ENCODE measurements around the gene BCAS3. TPM values are rescaled to one million over a fixed set of nuclear protein-coding genes. Genes with fewer than 3 reads are reported as not detected.

BCAS3 gene
- total RNA-seq, 1 donor from 2014 or later: 14.5 TPM

DNA sequence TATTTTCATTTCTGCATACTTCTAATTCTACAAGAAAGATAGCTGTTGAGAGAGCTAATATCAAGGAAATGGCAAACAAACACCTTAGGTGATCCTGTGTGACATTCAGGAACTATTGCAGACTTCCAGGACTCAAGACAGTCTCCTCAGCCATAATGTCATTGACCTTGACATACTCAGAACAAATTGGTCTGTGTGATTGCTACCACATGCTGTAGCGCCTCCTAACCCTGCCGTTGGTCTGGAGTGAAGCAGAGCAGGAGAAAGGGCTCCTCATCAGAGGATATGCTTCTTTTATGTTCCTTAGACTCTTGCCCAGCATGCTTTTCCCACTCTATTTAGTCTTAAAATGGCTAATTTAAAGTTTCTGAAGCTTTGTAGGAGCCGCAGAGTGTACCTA is 527.8 kb downstream of the BCAS3 start:
- H3K4me3 ChIP-seq (ENCODE audit: insufficient read depth, low read depth, low read length): no peak overlapping the region
- Mint-ChIP-seq H3K36me3 (ENCODE audit: low read depth, unreplicated experiment) (no peaks in the 10 kb centered on the region), H3K4me3 (ENCODE audit: unreplicated experiment) (no peak overlapping the region), H3K27ac (ENCODE audit: unreplicated experiment) (no peak overlapping the region), H3K4me1 (ENCODE audit: low read depth, unreplicated experiment) (peaks cover 26% of the 10 kb centered on the region), H3K27me3 (ENCODE audit: low read depth, unreplicated experiment) (no peaks in the 10 kb centered on the region), H3K9me3 (ENCODE audit: unreplicated experiment) (no peaks in the 10 kb centered on the region)
- H3K27me3 ChIP-seq (ENCODE audit: insufficient read depth, low read length): peaks cover 3% of the 10 kb centered on the region
- no peak for DNase-seq (ENCODE audit: low read depth)
- no peak overlapping the region for H2AFZ ChIP-seq (ENCODE audit: low read depth, low read length)
- no peak overlapping the region for H3K27ac ChIP-seq (ENCODE audit: low read depth, low read length)
- no peaks in the 10 kb centered on the region for H3K9me3 ChIP-seq (ENCODE audit: insufficient read depth, low read depth, low read length)
- FAIRE-seq: no peak
- TF ChIP-seq CTCF (IDR thresholded peaks at IDR 0.05; ENCODE audit: insufficient read depth, low read depth, low read length) (no peak), EZH2 (IDR thresholded peaks at IDR 0.05; ENCODE audit: insufficient read depth, low read length) (no peak)
- peaks cover 8% of the 10 kb centered on the region for H3K4me1 ChIP-seq (ENCODE audit: insufficient read depth, low read length)
- no peak overlapping the region for H3K9ac ChIP-seq (ENCODE audit: low read length)
- H3K79me2 ChIP-seq (ENCODE audit: insufficient read depth, low read length): no peaks in the 10 kb centered on the region
- no peaks in the 10 kb centered on the region for H3K36me3 ChIP-seq (ENCODE audit: insufficient read depth, low read length)
- no peaks in the 10 kb centered on the region for H4K20me1 ChIP-seq (ENCODE audit: insufficient read depth, low read length)
- no peak overlapping the region for H3K4me2 ChIP-seq (ENCODE audit: low read length)

- FAIRE-seq (peak; percentile 43), DNase-seq (ENCODE audit: low read depth) (peak; percentile 63)
- Histone ChIP-seq H3K36me3 (ENCODE audit: insufficient read depth, low read length) (no peaks in the 10 kb centered on the region), H3K27ac (ENCODE audit: low read depth, low read length) (no peak overlapping the region), H3K9me3 (ENCODE audit: insufficient read depth, low read depth, low read length) (no peaks in the 10 kb centered on the region), H3K4me3 (ENCODE audit: insufficient read depth, low read depth, low read length) (no peak overlapping the region), H3K4me2 (ENCODE audit: low read length) (no peak overlapping the region), H3K79me2 (ENCODE audit: insufficient read depth, low read length) (no peaks in the 10 kb centered on the region), H3K9ac (ENCODE audit: low read length) (no peak overlapping the region), H4K20me1 (ENCODE audit: insufficient read depth, low read length) (no peaks in the 10 kb centered on the region), H3K4me1 (ENCODE audit: insufficient read depth, low read length) (peaks cover 2% of the 10 kb centered on the region), H3K27me3 (ENCODE audit: insufficient read depth, low read length) (peaks cover 3% of the 10 kb centered on the region), H2AFZ (ENCODE audit: low read depth, low read length) (no peak overlapping the region)
- no peak overlapping the region for H3K27ac Mint-ChIP-seq (ENCODE audit: unreplicated experiment)
- TF ChIP-seq CTCF (IDR thresholded peaks at IDR 0.05; ENCODE audit: insufficient read depth, low read depth, low read length) (no peak), EZH2 (IDR thresholded peaks at IDR 0.05; ENCODE audit: insufficient read depth, low read length) (no peak)
- no peak overlapping the region for H3K4me3 Mint-ChIP-seq (ENCODE audit: unreplicated experiment)
- no peaks in the 10 kb centered on the region for H3K9me3 Mint-ChIP-seq (ENCODE audit: unreplicated experiment)
- peaks cover 23% of the 10 kb centered on the region for H3K4me1 Mint-ChIP-seq (ENCODE audit: low read depth, unreplicated experiment)
- H3K36me3 Mint-ChIP-seq (ENCODE audit: low read depth, unreplicated experiment): no peaks in the 10 kb centered on the region
- no peaks in the 10 kb centered on the region for H3K27me3 Mint-ChIP-seq (ENCODE audit: low read depth, unreplicated experiment)
Observed at GRCh38 chr17:61205931-61206330, 528.3 kb downstream of the BCAS3 start.

DNA sequence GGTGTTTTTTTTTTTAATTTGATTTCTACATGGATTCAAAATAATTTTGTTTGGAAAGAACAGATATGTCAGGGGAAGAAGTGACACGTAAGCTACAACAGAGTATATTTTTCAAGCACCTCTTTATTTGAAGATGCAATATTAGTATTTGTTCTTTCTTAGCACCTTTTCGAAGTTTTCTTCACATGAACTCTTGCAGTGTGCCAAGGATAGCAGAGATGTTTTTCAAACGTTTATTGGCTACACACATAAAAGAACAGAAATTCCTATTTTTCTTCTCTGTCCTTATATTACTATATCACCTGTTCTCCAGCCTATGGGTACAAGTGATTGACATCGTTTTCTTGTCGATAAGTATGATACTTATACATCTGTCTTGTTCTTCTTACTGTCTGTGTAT is 529.3 kb downstream of the BCAS3 start:
- FAIRE-seq: no peak
- Histone ChIP-seq H3K4me1 (ENCODE audit: insufficient read depth, low read length) (no peaks in the 10 kb centered on the region), H3K9me3 (ENCODE audit: insufficient read depth, low read depth, low read length) (no peaks in the 10 kb centered on the region), H4K20me1 (ENCODE audit: insufficient read depth, low read length) (no peaks in the 10 kb centered on the region), H2AFZ (ENCODE audit: low read depth, low read length) (no peak overlapping the region), H3K4me2 (ENCODE audit: low read length) (no peak overlapping the region), H3K9ac (ENCODE audit: low read length) (no peak overlapping the region), H3K27me3 (ENCODE audit: insufficient read depth, low read length) (peaks cover 3% of the 10 kb centered on the region), H3K4me3 (ENCODE audit: insufficient read depth, low read depth, low read length) (no peak overlapping the region), H3K27ac (ENCODE audit: low read depth, low read length) (no peak overlapping the region), H3K79me2 (ENCODE audit: insufficient read depth, low read length) (no peaks in the 10 kb centered on the region), H3K36me3 (ENCODE audit: insufficient read depth, low read length) (no peaks in the 10 kb centered on the region)
- Mint-ChIP-seq H3K9me3 (ENCODE audit: unreplicated experiment) (no peaks in the 10 kb centered on the region), H3K27ac (ENCODE audit: unreplicated experiment) (no peak overlapping the region), H3K27me3 (ENCODE audit: low read depth, unreplicated experiment) (no peaks in the 10 kb centered on the region), H3K4me3 (ENCODE audit: unreplicated experiment) (no peak overlapping the region), H3K4me1 (ENCODE audit: low read depth, unreplicated experiment) (peaks cover 17% of the 10 kb centered on the region), H3K36me3 (ENCODE audit: low read depth, unreplicated experiment) (no peaks in the 10 kb centered on the region)
- no peak for TF ChIP-seq EZH2 (IDR thresholded peaks at IDR 0.05; ENCODE audit: insufficient read depth, low read length)
- no peak for TF ChIP-seq CTCF (IDR thresholded peaks at IDR 0.05; ENCODE audit: insufficient read depth, low read depth, low read length)
- DNase-seq (ENCODE audit: low read depth): no peak
